ENCODE results near the gene SFSWAP.

Gene SFSWAP

DNA sequence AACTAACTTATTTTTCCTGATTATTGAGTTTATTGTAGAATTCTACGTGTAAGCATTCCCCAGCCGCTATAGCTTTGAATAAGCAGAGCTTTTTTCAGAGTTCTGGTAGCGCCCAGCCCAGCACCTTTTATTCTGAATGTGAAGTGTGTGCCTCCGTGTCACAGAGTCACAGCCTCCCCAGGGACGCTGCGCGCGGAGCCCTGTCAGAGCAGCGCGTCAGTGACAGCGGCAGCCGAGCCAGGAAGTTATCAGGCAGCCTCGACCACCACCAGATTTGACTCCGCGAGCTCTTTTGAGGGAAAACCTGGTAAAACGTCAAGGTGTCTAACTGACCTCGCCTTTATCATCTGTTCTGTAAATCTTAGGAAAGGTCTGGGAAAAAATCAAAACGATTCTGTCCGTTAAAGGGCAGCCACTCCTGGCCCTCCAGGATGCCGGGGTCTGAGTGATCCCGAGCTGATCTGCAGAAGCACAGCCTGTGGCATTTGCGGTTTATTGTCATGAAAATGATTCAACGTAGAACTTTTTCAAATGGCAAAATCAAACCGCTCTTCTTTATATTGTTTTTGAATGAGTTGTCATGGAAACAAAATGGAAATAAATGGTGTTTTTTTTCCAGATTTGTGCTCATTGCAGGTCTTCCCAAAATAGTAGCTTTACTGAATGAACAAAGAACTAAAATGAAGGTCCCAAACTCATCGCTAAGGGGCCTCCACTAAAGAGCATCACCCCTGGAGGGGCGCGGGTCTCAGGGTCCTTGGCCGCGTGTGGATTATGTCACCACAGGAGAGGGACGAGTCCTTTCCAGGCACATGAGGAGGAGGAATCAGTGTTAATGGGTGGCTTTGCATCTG lies 74.2 kb downstream of the SFSWAP start:
- Histone ChIP-seq H3K4me1 (peaks cover 0 to 4% (median 0%) of the 10 kb centered on the region in 4 donors), H3K4me3 (no peak overlapping the region), H3K9me3 (no peaks in the 10 kb centered on the region), H3K27me3 (no peaks in the 10 kb centered on the region), H3K27ac (no peak overlapping the region), H3K36me3 (peaks cover 49 to 65% (median 54%) of the 10 kb centered on the region in 3 donors)
- DNase-seq, result no peak
- TF ChIP-seq CTCF (IDR thresholded peaks at IDR 0.05), result no peak
- intact Hi-C loops (cut with DNase I; ENCODE audit: low total_unique reads), result no loop called here

DNA sequence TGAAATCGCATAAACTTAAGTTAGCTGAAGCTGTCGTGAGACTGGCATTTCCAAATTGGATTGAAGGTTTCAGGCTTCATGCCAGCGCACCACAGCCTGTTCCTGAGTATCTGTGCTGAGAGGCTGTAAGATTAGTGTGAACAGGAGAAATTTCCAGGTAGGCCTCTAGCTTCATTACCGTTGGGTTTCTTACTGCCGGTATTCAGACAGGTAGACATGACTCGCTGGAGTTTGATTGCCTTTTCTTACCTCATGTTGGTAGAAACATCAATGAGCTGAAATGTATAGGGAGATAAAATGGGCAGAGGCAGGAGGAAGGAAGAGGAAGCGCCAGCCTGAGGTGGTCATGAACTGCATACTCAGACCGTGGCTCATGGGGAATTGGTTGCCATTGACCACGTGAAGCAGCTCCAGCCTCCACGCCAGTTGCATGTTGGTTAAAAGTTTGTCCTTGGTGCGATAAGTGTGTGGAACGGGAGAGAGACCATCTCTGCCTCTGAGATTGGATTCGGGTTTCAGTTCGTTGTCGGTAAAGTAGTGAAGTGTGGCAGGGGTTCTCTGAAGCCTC lies 75.0 kb downstream of the SFSWAP start:
- Histone ChIP-seq H3K4me3 (no peak overlapping the region), H3K27me3 (no peaks in the 10 kb centered on the region), H3K4me1 (peaks cover 0 to 4% (median 0%) of the 10 kb centered on the region in 4 donors), H3K36me3 (peaks cover 52 to 65% (median 55%) of the 10 kb centered on the region in 3 donors), H3K27ac (no peak overlapping the region), H3K9me3 (no peaks in the 10 kb centered on the region)
- intact Hi-C loops (cut with DNase I; ENCODE audit: low total_unique reads), result no loop called here
- no peak for TF ChIP-seq CTCF (IDR thresholded peaks at IDR 0.05)
- DNase-seq, result no peak

DNA sequence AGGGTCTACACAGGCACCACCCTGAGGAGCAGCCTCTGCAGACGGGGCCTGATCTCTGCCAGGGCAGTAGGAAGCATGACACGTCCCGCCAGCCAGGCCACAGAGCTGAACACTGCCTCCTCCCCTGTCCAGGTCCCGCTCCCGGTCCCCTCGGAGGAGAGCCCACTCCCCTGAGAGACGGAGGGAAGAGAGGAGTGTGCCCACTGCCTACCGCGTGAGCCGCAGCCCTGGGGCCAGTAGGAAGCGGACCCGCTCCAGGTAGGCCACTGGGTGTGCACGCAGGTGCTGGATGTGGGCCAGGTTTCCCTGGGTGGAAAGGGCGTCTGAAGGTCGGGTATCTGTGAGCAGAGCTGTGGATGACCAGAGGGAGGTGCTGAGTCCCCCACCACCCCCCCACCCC lies 75.4 kb downstream of the SFSWAP start:
- H3K36me3 ChIP-seq, result peaks cover 56 to 69% (median 60%) of the 10 kb centered on the region in 3 donors

GRCh38 chr12:131787143-131787660 lies 76.3 kb downstream of the SFSWAP start:
- no peaks in the 10 kb centered on the region for H3K9me3 ChIP-seq
- no peaks in the 10 kb centered on the region for H3K27me3 ChIP-seq
- no peak overlapping the region for H3K4me3 ChIP-seq
- peaks cover 53 to 73% (median 64%) of the 10 kb centered on the region in 3 donors for H3K36me3 ChIP-seq
- no peak for TF ChIP-seq CTCF (IDR thresholded peaks at IDR 0.05)
- intact Hi-C loops (cut with DNase I; ENCODE audit: low total_unique reads), result no loop called here
- no peak overlapping the region for H3K27ac ChIP-seq
- peaks cover 0 to 4% (median 0%) of the 10 kb centered on the region in 4 donors for H3K4me1 ChIP-seq
- no peak for DNase-seq

More for the DNA sequence above, 75.4 kb downstream of the SFSWAP start:
- Histone ChIP-seq H3K27ac (no peak overlapping the region), H3K4me3 (no peak overlapping the region), H3K9me3 (no peaks in the 10 kb centered on the region), H3K4me1 (peaks cover 0 to 4% (median 0%) of the 10 kb centered on the region in 4 donors), H3K27me3 (no peaks in the 10 kb centered on the region)
- DNase-seq, result no peak
- no peak for TF ChIP-seq CTCF (IDR thresholded peaks at IDR 0.05)
- intact Hi-C loops (cut with DNase I; ENCODE audit: low total_unique reads), result no loop called here

- Histone ChIP-seq H3K9me3 (no peaks in the 10 kb centered on the region), H3K4me3 (no peak overlapping the region), H3K27me3 (no peaks in the 10 kb centered on the region), H3K36me3 (peaks cover 57 to 81% (median 70%) of the 10 kb centered on the region in 3 donors), H3K4me1 (peaks cover 0 to 4% (median 0%) of the 10 kb centered on the region in 4 donors), H3K27ac (no peak overlapping the region)
- no peak for DNase-seq
- TF ChIP-seq CTCF (IDR thresholded peaks at IDR 0.05), result no peak
- intact Hi-C loops (cut with DNase I; ENCODE audit: low total_unique reads), result no loop called here
Observed at GRCh38 chr12:131788070-131788469, 77.2 kb downstream of the SFSWAP start.
